ENCODE measurements around the gene CERK. TPM values are rescaled to one million over a fixed set of nuclear protein-coding genes. Genes with fewer than 3 reads are reported as not detected.

Gene CERK
- total and polyA plus RNA-seq, 9 of the 15 experiments (the other 6 are each of a cell fraction or from before 2014, with no cell fraction given): 1.1 to 14.9 (median 8.7) TPM

- no peaks in the 10 kb centered on the region for H3K9me1 ChIP-seq (ENCODE audit: control insufficient read depth, insufficient read depth, low read length)
- WGBS (ENCODE audit: insufficient coverage, low coverage, missing lambda C conversion rate): 83% methylated on average over 4 of the region's 15 CpGs
- no peaks in the 10 kb centered on the region for H3K79me2 ChIP-seq (ENCODE audit: control insufficient read depth, insufficient read depth, low read length)
- no TSS peak for BruUV-seq (replicated peaks)
- H3K9me3 ChIP-seq (replicated peaks; ENCODE audit: control insufficient read depth, insufficient read depth, low read depth, low read length): no peaks in the 10 kb centered on the region
- no peak overlapping the region for H3K27ac ChIP-seq (ENCODE audit: extremely low read depth, low read depth, low read length)
- H3K27me3 ChIP-seq (ENCODE audit: control insufficient read depth in 2 of 2, insufficient read depth in 2 of 2, low read length in 2 of 2): no peaks in the 10 kb centered on the region
- H3K4me2 ChIP-seq (ENCODE audit: insufficient read depth, low read length): no peak overlapping the region
- in situ Hi-C loops (cut with MboI) (loop anchor here (10.0 kb wide), 1 partner anchor 112 kb away; no protein-coding TSS in a partner anchor), intact Hi-C loops (cut with micrococcal nuclease) (no loop called here)
- H3K4me1 ChIP-seq (replicated peaks in 1 of 2; ENCODE audit: control insufficient read depth in 2 of 2, insufficient read depth in 2 of 2, low read length in 2 of 2): peaks cover 0 to 14% of the 10 kb centered on the region in 2 experiments; a peak in 2 of 5 replicates
- CTCF ChIA-PET (ENCODE audit: low intra/inter-chr PET ratio): no interaction called here
- H2AFZ ChIP-seq (ENCODE audit: low read depth, low read length): no peak overlapping the region
- H3K9ac ChIP-seq (ENCODE audit: insufficient read depth in 1 of 2, low read depth in 2 of 2, low read length in 2 of 2): no peak overlapping the region
- TF ChIP-seq EZH2 (IDR thresholded peaks at IDR 0.05; ENCODE audit: borderline replicate concordance, low read depth, low read length): no peak
- TF ChIP-seq TAF7 (tag; IDR thresholded peaks at IDR 0.05): no peak
- DNase-seq (ENCODE audit: extremely low read depth in 1 of 4, low spot score in 3 of 4) (no peak), FAIRE-seq (no peak), ATAC-seq (no peak)
- no peak overlapping the region for H3K4me3 ChIP-seq
- no peaks in the 10 kb centered on the region; the same call in 1 of the 2 replicates for H4K20me1 ChIP-seq (replicated peaks; ENCODE audit: control insufficient read depth, insufficient read depth, low read length)
- POLR2A ChIA-PET: no interaction called here
- peaks cover 26% of the 10 kb centered on the region; the same call in 1 of the 3 replicates for H3K36me3 ChIP-seq (ENCODE audit: control insufficient read depth, insufficient read depth, low read length)
These were observed 61.6 kb downstream of the CERK start for GRCh38 chr22:46676479-46676878.

DNA sequence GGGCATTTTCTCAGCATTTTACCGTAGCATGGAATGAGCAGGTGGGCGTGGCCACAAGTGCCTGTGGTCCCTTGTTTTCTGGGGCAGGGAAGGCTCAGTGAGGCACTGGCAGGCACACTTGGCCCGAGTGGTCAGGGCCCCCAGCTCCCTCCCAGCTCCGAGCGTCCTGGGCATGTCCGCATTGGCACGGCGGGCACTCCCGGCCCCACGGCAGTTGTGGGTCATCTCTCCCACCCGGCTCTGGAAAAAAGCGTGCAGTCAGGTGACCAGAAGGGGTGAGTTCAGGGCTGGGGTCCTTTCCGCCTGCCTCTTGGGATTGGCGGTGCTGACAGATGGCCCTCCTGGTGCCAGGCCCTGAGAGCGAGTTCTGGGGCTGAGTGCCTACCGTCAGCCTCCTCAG is 62.1 kb downstream of the CERK start:
- ATAC-seq (no peak), DNase-seq (ENCODE audit: extremely low read depth in 1 of 4, low spot score in 3 of 4) (no peak), FAIRE-seq (no peak)
- WGBS (ENCODE audit: insufficient coverage, low coverage, missing lambda C conversion rate): 97% methylated on average over 10 of the region's 16 CpGs
- H3K4me1 ChIP-seq (replicated peaks in 1 of 2; ENCODE audit: control insufficient read depth in 2 of 2, insufficient read depth in 2 of 2, low read length in 2 of 2): peaks cover 0 to 16% of the 10 kb centered on the region in 2 experiments; a peak in 2 of 5 replicates
- POLR2A ChIA-PET: no interaction called here
- H3K27me3 ChIP-seq (ENCODE audit: control insufficient read depth in 2 of 2, insufficient read depth in 2 of 2, low read length in 2 of 2): no peaks in the 10 kb centered on the region
- no peaks in the 10 kb centered on the region for H3K9me3 ChIP-seq (replicated peaks; ENCODE audit: control insufficient read depth, insufficient read depth, low read depth, low read length)
- no TSS peak for BruUV-seq (replicated peaks)
- H4K20me1 ChIP-seq (replicated peaks; ENCODE audit: control insufficient read depth, insufficient read depth, low read length): no peaks in the 10 kb centered on the region; the same call in 1 of the 2 replicates
- no peak overlapping the region for H2AFZ ChIP-seq (ENCODE audit: low read depth, low read length)
- H3K4me3 ChIP-seq: no peak overlapping the region
- TF ChIP-seq POLR2G (IDR thresholded peaks at IDR 0.05; ENCODE audit: low read depth, low read length) (0 out of 2 replicates have a peak, but pooled peaks have one; percentile 1), ATF1 (CRISPR knock-in tag; IDR thresholded peaks at IDR 0.05) (no peak), ATF1 (tag; IDR thresholded peaks at IDR 0.05) (no peak), ZNF57 (CRISPR knock-in tag; IDR thresholded peaks at IDR 0.05) (no peak), SOX6 (IDR thresholded peaks at IDR 0.05) (no peak), RBM22 (IDR thresholded peaks at IDR 0.05; ENCODE audit: low read depth, low read length, poor library complexity, severe bottlenecking) (peak; percentile 22)
- H3K79me2 ChIP-seq (ENCODE audit: control insufficient read depth, insufficient read depth, low read length): no peaks in the 10 kb centered on the region
- CTCF ChIA-PET (ENCODE audit: low intra/inter-chr PET ratio): no interaction called here
- H3K9ac ChIP-seq (ENCODE audit: insufficient read depth in 1 of 2, low read depth in 2 of 2, low read length in 2 of 2): no peak overlapping the region
- H3K36me3 ChIP-seq (ENCODE audit: control insufficient read depth, insufficient read depth, low read length): peaks cover 27% of the 10 kb centered on the region; the same call in 1 of the 3 replicates
- in situ Hi-C loops (cut with MboI): loop anchor here (10.0 kb wide), 1 partner anchor 111 kb away; no protein-coding TSS in a partner anchor
- no peak overlapping the region for H3K27ac ChIP-seq (ENCODE audit: extremely low read depth, low read depth, low read length)
- intact Hi-C loops (cut with micrococcal nuclease): no loop called here
- no peak overlapping the region for H3K4me2 ChIP-seq (ENCODE audit: insufficient read depth, low read length)
- H3K9me1 ChIP-seq (ENCODE audit: control insufficient read depth, insufficient read depth, low read length): no peaks in the 10 kb centered on the region
